Measurements from ENCODE around the gene CDC42BPA.

CDC42BPA gene

DNA sequence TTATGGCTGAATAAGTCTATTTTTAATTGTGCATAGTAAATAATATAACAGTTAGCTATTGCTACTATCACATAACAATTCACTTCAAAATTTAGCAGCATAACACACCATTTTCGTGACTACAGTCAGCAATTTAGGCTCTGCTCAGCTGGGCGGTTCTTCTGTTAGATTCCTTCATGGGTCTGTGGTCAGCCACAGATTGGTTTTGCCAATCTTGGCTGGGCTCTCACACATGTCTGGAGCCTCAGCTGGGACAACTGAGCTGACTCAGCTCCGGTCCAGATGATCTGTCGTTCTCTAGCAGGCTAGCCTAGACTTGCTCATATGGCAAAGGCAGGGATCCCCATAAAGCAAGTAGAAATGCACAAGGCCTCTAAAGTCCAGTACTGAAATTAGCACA is 15.1 kb upstream of the CDC42BPA start:
- DNase-seq (ENCODE audit: low read depth): no peak

DNA sequence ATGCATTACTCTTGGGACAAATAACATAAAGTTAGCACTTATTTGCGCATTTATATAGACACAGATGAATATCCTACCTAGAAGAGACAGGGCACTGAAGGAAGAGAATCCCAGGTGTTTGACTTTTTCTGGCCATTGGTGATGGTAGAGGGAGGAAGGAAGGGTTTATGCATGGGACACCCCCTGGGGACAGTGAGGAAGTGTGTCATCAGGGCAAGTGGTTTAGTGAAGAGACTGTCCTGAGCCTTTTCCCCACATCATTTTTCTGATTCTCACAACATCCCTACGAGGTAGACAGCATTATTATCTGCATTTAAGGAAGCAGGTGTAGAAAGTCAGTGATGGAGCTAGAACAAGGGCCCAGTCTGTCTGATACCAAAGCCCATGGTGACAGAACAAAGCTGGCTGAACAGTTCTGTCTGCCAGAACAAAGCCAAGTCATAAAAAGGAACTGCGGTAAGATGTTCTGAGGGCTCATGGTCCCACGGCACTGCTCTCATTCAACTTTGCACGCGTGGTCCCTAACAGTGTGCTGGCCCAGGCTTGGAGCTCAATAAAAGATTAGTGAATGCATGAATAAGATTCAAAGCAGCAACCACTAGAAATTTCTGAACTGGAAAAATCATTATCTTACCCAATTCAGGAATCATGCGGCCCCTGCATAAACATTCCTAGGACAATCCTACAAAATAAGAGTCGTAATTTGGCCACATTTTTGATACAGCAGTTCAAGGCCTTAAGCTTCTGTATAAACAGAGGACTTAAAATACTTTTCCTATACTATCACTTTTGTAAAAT is 12.2 kb upstream of the CDC42BPA start:
- DNase-seq (ENCODE audit: low read depth): no peak

DNA sequence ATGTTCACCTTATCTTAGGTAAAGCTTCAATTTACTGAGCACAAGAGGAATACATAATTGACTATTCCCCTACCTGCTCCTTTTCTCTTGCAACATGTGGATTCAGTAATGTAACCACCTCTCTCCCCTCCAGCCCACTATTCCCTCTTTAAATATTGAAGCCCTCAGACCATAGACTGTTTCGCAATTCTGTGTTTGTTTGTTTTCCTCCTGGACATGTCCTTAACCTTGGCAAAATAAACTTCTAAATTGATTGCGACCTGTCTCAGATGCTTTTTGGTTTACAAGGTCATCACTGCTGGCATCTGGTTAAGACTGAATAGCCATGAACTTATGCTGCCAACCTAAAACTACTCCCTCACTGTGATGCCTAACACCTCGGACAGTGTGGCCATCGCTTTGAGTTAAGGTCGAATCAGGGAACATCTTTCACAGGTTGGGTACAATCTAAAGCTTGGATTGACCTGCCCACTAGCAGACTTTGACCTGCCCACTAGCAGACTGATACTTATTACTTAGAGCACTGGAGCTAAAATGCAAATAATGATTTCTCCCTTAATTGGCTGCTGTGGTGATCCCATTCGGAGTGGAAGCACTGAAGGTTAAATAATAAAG is 10.2 kb upstream of the CDC42BPA start:
- DNase-seq (ENCODE audit: low read depth): no peak

DNA sequence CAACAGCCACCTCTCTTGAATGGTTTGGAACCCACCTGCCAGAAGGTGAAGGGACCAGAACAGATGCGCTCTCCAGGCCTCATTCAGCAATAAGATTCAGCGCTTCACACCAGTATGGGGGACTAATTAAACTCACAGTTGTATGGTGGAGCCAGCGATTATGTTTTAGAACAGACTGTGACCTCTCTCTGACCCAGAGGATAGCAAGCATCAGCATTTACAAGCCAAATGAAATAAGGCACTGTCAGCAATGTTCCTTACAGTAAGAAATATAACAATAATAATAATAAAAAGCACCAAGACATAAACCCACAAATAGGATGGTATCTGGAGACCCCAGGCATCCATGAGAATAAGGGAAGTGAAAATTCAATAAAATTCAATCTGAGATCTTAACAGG is 6.9 kb upstream of the CDC42BPA start:
- no peak for DNase-seq (ENCODE audit: low read depth)

DNA sequence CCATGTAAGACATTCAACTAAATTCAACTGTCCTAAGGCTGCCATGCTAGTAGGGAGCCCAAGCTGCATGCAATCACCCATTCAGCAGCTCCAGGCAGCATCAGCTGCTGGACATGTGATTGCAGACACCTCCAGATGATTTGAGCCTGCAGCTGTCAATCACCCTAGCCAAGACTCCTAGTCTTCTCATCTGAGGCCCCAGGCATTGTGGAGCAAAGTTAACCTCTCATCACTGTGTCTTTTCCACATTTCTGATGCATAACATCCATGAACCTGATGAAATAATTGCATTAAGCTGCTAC is 5.6 kb upstream of the CDC42BPA start:
- no peak for DNase-seq (ENCODE audit: low read depth)

DNA sequence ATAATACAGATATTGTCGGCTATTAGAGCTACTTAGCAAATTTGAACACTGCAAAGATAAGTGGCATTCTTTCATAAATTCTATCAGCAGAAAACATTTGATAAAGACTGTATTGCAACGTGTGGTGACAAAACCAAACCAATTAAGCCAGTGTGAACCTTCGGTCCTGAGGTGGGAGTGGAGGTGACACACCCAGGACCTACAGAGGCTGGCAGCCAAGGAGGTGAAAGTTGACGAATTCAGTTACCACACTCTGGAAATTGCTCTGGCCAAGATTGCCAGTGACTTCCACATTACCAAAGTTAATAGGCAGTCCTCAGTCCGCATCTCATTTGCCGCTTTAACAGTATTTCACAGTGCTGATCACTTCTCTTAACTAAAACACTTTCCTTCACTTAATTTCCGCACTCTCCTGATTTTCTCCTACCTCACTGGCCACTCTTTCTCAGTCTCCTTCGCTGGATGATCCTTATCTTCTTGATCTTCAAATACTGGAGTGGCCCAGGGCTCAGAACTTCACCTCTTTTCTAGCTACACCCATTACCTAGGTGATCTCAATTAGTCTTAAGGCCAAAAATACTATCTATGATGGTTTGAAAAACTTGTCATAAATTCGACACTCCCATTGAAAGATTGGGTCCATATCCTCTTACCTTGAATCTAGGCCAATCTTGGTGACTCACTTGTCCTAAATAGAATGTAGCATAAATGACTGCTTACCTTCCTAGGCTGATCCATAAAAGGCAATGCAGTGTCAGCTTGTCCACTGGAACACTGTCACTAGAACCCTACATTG is 5.1 kb upstream of the CDC42BPA start:
- no peak for DNase-seq (ENCODE audit: low read depth)

DNA sequence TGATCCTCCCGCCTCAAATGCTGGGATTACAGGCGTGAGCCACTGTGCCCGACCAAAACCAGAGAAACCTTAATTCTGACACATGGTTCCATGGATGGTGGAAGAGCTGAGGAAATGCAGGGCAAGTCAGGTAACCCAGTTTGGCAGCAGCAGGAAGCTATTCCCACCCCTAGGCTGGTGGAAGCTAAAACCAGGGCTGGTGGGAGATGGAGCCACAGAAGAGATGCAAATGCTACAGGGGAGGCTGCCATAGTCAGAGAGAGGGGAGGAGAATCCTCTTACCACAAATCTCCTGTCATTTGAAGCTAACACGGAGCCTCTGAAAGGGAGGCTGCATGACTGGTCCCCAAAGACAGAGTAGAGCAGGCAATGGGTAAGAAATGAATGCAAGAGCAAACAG is 4.1 kb upstream of the CDC42BPA start:
- no peak for DNase-seq (ENCODE audit: low read depth)

DNA sequence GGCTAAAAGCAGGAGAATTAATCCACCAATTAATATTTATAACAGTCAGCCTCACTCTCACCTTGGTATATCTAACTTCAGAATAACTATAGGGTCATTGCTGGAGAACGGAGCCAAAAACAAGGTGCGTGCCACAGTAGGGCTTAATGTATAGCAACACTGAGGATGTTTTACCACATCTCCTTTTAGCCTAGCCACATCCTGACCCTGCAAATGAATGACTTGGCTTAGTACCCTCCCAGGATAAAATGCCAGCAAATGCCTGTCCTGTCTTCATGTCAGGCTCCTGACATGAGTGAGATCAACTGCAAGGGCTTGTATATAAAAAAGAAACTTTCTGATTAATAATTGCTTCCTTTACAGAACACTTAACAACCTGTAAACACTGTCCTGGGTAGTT is 2.7 kb upstream of the CDC42BPA start:
- no peak for DNase-seq (ENCODE audit: low read depth)

DNA sequence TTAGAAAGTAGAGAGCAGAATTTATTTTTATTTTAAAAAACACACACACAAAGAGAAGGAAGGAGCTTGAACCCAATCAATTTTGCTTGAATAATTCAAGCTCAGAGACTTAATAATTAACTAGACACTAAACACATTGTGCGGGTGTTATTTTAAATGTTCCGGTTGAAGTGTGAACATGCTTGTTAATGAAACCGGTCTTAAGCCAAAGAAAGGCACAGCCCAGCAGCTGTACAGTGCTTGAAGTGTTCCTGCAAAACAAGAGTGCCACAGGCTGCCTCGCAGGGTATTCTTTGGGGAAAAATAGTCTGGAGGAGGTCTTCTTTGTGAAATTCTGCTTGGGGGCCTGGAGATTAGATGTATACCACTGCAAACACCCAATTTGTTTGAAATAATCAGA is 2.2 kb upstream of the CDC42BPA start:
- no peak for DNase-seq (ENCODE audit: low read depth)

DNA sequence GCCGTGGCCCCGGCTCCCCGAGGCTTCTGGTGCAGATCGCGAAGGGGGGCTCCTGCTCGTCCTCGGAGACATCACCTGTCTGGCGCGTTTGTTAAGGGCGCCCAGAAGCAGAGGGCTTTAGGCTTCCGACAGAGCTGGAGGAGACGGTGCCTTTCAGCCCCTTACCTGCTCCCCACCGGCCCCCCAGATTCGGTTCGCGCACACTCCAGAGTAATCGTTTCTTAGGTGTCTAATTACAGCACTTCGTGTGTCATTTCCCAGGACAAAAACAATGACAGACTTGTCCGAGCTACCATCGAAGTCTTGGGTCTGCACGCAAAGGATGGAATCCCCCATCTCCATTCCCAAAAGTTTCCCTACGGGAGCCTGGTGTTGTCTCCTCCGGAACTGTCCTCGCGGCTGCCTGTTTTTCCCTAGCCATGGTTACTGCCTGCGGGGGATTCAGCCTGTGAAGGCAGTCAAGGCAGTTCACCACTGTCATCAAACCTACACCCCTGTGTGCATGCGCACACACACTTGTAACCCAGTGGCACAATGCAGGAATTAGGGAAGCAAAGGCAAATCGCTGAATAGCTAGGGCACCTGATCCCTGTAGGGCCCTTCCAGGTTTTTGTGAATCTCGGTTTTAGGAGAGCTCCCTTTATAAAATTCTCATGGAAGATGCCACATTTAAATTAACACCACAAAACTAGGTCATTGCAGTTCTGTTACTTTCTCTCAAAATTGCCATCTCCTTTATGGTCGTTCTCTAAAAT is 738 bp upstream of the CDC42BPA start:
- no peak for DNase-seq (ENCODE audit: low read depth)

DNA sequence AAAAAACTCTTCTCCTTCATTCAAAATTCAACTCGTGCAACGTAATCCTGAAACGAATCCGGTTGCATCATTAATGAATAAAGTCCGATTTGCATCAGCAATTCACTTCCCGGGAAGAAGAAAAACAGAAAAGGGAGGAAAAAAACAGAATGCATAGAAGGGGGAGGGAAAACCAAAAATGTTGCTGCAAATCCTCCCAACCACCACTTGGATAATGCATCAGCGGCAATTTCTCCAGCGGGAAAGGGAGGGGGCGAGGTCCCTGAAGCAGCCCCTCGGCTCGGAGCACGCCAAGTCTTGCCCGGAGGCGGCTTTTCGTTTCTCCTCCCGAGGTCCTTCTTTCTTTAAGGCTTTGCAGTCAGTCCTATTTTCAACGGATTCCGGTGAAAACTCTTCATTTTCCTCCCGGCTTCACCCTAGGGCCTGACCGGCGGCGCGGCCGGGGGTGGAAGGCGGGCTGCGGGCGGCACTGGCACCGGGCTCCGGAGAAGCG is 723 bp downstream of the CDC42BPA start:
- DNase-seq (ENCODE audit: low read depth): no peak

DNA sequence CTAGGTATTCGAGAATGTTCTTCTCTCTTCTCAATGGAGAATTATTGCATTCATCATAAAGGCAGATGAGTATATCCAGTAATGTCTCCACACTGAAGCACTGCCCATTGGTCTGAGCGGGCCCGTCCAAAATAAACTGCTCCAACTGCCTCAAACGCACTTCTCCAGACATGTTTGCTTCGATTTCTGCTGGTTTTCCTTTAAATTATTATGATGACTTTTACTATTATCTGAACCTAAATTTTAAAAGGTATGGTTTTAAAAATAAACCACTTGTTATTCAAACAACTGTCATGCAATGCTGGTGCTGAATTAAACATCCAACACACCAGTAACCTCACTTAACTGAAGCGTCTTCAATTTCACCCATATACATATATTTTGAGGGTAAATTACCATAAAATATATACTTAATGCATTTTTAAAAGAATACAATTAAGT is 1.3 kb downstream of the CDC42BPA start:
- DNase-seq (ENCODE audit: low read depth): no peak

DNA sequence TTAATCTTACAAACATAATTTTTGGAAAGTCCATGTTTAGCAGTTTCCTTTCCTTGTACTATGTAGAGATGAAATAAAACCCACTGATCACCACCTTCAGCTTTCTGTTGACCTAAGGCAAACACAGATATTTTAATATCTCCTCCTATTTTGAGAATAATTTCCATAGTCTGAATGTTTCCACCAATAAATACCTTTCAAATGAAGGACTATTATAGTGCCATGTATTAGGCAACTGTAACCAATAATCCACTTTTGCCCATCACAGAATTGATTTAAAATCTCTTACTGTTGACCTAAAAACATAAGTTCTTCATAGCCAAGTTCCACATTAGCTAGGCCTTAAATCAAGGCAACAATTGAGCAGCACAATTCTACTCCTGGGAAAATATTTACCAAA is 1.8 kb downstream of the CDC42BPA start:
- no peak for DNase-seq (ENCODE audit: low read depth)

DNA sequence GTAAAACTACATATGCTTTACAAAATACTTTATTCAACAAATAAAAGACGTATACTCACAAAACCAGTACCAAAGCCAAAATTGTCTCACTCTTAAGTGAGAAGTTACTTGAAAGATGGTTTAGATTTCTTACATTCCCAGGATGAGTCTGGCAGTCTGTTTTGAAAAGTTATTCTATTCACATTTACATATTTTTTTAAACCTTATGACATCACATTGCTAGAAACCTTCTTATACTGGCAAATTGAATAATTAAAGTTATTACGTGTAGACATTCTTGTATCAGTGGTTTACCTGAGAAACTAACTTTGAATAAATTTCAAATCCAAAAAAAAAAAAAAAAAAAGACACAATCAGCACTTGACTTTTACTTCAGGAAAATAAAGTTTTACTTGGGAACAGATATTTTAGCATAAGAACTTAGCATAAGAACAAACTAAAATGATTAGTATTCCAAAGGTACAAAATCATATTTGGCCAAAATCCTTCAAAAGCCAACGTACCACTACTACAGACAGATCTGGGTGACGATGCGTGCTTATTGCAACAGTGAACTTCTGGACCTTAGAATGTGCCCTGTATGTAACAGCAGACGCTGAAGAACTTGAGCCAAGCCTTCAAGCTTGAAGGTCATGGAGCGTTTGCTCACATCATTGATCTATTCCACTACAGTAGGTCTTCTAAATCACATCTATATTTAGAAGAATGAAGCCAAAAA is 2.5 kb downstream of the CDC42BPA start:
- DNase-seq (ENCODE audit: low read depth): no peak

DNA sequence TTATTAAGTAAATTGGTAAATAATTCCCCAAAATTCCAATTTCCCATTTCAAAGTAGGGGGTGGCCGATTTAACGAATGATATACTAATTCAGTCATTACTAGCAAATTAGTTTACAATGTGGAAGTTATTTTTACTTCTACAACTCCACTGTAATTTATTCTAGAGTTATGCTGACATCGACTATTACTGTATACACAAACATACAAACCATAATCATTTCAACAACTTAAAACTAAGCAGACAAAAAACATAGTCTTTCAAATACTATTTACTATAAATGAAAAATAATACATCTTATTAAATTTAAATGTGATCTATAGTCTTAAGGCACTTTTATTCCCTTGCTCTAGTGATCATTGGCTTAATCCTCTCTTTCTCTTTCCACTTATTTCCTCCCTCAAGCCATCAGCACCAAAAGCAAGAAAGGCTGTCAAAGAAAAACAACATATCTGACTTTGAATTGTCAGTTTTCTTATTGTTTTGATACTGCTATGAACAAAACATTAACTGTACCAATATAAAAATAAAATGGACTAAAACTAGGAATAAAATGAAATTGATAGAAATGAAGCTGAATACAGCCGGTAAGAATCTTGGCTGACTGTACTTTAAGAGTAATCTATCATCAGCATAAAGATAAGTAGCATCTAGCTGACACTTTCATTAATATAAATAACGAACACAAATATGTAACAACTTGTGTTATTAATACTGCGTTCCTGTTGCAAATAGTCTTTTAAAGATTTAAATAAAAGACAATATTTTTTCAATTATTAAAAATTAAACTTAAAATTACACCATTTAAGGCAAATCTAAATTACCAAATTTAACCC is 4.1 kb downstream of the CDC42BPA start:
- no peak for DNase-seq (ENCODE audit: low read depth)

DNA sequence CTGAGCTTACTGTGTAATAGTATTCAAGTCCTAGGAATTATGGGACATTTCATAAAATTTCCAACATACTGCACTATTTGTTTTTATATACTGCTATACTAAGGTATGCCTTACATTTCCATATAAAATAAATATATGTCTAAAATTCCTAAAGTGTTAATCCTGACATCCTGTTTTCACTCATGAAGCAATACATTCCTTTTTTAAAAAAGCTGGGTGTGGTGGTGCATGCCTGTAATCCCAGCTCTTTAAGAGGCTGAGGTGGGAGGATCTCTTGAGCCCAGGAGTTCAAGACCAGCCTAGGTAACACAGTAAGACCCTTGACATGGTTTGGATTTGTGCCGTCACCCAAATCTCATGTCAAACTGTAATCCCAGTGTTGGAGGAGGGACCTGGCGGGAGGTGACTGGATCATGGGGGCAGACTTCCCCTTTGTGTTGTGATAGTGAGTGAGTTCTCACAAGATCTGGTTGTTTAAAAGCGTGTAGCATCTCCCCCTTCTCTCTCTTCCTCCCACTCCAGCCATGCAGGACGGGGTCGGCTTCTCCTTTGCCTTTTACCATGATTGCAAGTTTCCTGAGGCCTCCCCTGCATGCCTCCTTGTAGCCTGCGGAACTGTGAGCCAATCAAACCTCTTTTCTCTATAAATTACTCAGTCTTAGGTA is 5.8 kb downstream of the CDC42BPA start:
- no peak for DNase-seq (ENCODE audit: low read depth)

DNA sequence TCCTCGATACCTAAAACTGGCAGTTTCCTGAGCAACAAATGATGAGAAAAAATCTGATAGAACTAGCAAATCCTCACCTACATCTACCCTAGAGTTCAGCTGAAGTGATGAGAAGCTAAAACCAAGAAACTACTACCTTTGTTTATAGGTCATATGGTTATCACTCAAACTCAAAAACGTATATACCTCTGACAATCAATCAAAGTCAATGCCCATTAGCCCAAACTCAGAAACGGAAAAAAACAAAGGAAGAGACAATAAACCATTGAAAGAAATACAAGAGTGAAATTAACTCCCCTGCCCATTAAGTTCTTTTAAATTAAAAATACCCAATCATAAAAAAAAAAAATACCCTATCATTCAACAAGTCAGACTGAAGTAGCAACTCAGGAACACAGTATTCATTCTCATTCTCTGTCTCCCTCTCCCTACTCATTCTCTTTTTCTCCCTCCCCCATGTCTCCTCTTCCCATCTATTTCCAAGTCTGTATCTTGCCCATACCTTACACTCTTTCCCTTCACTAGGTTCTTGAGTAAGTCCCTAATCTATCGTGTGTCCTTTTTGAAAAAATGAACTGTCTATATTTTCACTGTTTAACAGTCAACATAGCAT is 6.8 kb downstream of the CDC42BPA start:
- no peak for DNase-seq (ENCODE audit: low read depth)

DNA sequence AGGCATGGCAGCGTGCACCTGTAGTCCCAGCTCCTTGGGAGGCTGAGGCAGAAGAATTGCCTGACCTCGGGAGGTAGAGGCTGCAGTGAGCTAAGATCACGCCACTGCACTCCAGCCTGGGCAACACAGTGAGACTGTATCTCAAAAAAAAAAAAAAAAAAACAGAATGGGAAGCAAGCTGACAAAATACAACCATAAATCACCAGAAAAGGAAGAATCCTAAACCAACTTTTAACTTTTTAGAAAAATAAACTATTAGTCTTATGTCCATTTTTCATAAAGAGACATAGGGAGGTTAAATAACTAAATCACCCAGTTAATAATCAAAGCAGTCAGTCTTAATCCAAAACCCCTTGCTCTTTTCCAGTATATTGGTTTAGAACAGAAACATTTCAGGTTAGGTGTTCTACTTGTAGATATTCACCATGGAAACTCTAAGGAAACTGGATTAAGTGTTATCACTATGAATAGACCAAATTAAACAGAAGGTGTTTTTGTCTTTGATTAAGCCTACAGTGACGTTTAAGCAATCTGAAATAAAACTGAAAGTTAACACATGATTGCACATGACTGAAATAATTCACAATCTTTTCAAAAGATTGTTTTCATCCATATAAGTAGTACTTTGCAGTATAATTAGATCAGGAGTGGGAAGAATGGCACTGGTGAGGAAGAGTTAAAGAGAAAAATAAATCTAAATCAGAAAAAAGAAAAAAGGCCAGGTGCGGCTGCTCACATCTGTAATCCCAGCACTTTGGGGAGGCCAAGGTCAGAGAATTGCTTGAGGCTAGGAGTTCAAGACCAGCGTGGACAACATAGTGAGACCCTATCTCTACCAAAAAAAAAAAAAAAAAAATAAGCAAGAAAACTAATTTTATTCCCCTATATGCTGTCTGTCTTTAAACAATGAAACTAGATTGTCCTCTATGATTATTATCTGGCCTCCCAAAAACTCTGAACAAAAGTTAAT is 9.6 kb downstream of the CDC42BPA start:
- DNase-seq (ENCODE audit: low read depth): no peak

DNA sequence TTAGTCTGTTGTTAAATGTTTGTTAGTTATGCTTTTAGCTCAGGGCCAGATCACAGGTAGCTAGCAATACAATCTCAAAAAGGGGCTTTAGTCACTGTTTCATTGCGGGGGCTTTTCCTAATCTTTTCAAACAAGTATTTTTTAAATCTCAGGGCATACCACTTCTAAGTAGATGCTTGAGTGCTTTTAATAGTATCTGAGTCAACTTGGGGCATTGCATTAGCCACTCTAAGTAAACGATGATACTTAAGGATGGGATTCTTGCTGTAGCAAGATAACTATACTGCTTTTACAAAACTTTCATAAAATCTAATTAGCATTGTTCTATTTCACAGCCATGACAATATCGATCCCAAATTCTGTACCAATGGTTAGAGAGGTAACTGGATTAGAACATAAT is 11.6 kb downstream of the CDC42BPA start:
- DNase-seq (ENCODE audit: low read depth): no peak
